Erythroblast (primary cell): ENCODE measurements around the gene NLK.
"Not testable (repeated sequence)": the region's sequence is repeated elsewhere in the genome, so short reads cannot be mapped to it uniquely, and the experiment has no call there.

ENCODE experiments used
- DNase-seq, 2 experiments: peaks; one replicate each; lab custom pipeline; 2025; lab: John Stamatoyannopoulos, UW
- GATA1 ChIP-seq: IDR thresholded peaks from 2 replicates; pipeline ENCODE4 v1.6.1; 2011; ENCODE audit warnings: low read depth, mild to moderate bottlenecking, control low read depth, low read length, moderate library complexity
- POLR2A ChIP-seq: IDR thresholded peaks from 2 replicates; pipeline ENCODE4 v1.6.1; 2011; ENCODE audit warnings: mild to moderate bottlenecking, low read length

Gene NLK

GRCh38 chr17:28228109-28228840 lies 185.8 kb downstream of the NLK start:
- TF ChIP-seq GATA1 = no peak
- no peak for TF ChIP-seq POLR2A
- DNase-seq = peak; percentile 32 to 46

DNA sequence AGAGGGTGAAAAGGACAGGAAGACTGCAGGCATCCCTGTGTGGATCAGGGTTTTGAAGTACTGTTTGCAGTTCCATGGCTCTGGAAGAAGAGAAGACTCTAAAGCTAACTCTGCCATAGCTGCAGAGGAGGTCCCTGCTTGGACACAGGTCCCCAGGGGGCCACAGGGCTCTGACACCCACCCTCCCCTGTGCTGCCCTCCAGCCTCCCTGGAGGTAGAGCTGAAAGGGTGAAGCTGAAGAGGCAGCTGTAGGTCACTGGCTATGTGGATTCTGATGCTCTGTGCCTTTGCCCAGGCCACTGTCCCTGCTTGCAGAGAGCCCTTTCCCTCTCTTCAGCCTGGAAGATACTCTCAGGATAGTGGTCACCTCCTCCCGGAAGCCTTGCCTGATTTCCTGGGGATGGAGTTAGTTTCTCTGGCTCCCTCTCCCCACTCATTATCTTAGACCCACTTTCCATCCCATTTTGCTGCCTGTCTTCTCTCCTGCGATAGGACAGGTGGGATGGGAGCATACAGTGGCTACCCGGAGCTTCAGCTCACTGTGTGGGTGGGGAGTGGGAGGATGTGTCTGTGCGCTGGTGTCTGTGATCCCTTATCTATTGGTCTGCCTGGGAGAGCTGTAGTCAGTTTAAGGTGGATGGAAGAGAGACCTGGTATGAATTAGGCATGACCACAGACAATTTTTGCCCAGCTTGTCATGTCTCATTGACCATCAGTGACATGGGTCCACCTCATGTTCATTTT lies 186.7 kb downstream of the NLK start:
- TF ChIP-seq POLR2A = no peak
- DNase-seq = peak; percentile 46 to 49

- no peak for TF ChIP-seq POLR2A
- no peak for TF ChIP-seq GATA1
- DNase-seq = peak; percentile 73 to 84
Measured at GRCh38 chr17:28230011-28230410, 187.5 kb downstream of the NLK start.

DNA sequence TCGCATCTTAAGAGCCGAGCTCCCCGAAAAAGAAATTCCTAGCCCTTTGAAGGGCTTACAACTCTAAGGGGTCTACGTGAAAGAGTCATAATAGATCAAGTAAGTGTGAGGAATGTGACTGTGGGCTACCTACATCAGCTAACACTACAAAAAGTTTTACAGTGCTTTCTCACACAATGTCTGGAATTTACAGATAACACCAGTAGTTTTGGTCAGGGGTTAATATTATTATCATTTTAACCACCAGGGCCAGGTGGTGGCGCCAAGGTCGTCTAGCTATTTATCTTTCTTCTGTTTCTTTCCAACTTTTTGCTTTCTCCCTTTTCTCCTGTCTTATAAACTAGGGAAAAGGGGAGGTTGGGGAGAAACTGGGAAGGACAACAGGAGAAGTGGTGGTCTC lies 188.1 kb downstream of the NLK start:
- DNase-seq = peak; percentile 59 to 77

GRCh38 chr17:28231624-28232023 lies 189.1 kb downstream of the NLK start:
- DNase-seq = not testable (repeated sequence)

- DNase-seq = peak in 1 of 2 experiments; percentile 23
Measured at GRCh38 chr17:28232966-28233870, 190.7 kb downstream of the NLK start.

DNA sequence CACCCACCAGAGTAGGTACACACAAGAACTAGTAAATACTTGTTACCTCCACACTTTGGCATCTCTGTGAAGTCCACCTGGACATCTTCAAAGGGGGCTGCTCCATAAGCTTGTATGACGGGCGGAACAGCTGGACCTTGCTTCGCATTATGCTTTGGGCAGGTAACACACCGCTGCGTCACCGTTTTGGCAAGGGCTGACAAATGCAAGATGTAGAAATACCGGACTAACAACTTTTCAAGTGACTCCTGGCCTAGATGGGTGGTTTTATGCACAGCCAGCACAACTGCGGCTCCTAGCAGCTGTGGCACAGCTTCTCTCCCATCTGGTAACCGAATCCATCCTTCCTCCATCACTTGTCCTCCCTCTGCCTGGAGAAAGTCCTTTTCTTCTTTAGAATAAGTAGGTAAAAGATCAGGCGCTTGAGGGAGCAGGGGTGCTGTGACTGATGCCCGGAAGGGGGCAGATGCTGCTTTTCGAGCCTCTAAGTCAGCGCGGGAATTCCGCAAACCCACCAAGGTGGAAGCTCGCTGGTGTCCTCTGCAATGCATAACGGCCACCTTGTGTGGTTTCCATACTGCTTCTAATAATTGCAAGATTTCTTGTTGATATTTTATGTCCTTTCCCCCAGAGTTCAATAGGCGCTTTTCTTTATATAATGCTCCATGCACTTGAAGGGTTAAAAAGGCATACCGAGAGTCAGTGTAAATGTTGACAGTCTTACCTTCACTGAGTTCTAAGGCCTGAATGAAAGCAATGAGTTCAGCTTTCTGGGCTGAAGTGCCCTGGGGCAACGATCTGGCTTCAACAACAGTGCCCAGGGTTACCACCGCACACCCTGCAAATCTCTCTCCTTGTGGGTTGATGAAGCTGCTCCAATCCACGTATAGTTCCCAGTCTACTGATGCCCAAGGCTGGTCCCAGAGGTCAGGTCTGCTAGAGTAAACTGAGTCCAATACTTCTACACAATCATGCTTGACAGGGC lies 191.7 kb downstream of the NLK start:
- not testable (repeated sequence) for DNase-seq

GRCh38 chr17:28235066-28235700 lies 192.7 kb downstream of the NLK start:
- DNase-seq = not testable (repeated sequence)

- DNase-seq = peak; percentile 22 to 63
Measured at GRCh38 chr17:28236033-28236653, 193.7 kb downstream of the NLK start.

- DNase-seq = peak; percentile 39 to 66
Measured at GRCh38 chr17:28238547-28239270, 196.2 kb downstream of the NLK start.

GRCh38 chr17:28239271-28239624 lies 196.8 kb downstream of the NLK start:
- DNase-seq = peak; percentile 25 to 55
- no peak for TF ChIP-seq GATA1
- TF ChIP-seq POLR2A = no peak

- no peak for DNase-seq
- TF ChIP-seq GATA1 (no peak), POLR2A (no peak)
Measured at GRCh38 chr17:28240688-28241340, 198.3 kb downstream of the NLK start.
